IPS DF 6.9 (cell line): Measurements from ENCODE around the gene TRAPPC11.
"Not testable (repeated sequence)": the region's sequence is repeated elsewhere in the genome, so short reads cannot be mapped to it uniquely, and the experiment has no call there.

Experiments
- DNase-seq: peaks from one replicate; pipeline ENCODE4 v3.0.0-alpha.2; 2013; ENCODE audit warnings: low read depth, low spot score
- H3K27ac ChIP-seq: one replicate; pipeline ENCODE4 v1.5.1; 2013; ENCODE audit warnings: low read length, control low read depth
- H3K27me3 ChIP-seq: 2 replicates; pipeline ENCODE4 v1.6.1; 2013; ENCODE audit warnings: mild to moderate bottlenecking, low read length; ENCODE audit not compliant: control insufficient read depth, insufficient read depth
- H3K36me3 ChIP-seq: 2 replicates; pipeline ENCODE4 v1.6.1; 2013; ENCODE audit warnings: low read length; ENCODE audit not compliant: control insufficient read depth, insufficient read depth
- H3K4me1 ChIP-seq: 2 replicates; pipeline ENCODE4 v1.6.1; 2013; ENCODE audit warnings: low read length; ENCODE audit not compliant: control insufficient read depth, insufficient read depth
- H3K4me3 ChIP-seq: 2 replicates; pipeline ENCODE4 v1.5.1; 2013; ENCODE audit warnings: mild to moderate bottlenecking, low read length
- H3K9me3 ChIP-seq: 2 replicates; pipeline ENCODE4 v1.6.1; 2013; ENCODE audit warnings: low read length, inconsistent platforms; ENCODE audit not compliant: control insufficient read depth, insufficient read depth
- WGBS: extraction: QIAGEN DNeasy Blood & Tissue Kit; methylation state at CpG from one replicate; pipeline ENCODE4 v1.1.7; 2013; ENCODE audit warnings: mixed read lengths, missing lambda C conversion rate; ENCODE audit not compliant: insufficient read length, insufficient coverage; 5-methylcytosine and 5-hydroxymethylcytosine counted together

Gene TRAPPC11

GRCh38 chr4:183626168-183626567 is 32.9 kb upstream of the TRAPPC11 start:
- H3K9me3 ChIP-seq = no peaks in the 10 kb centered on the region
- no peak overlapping the region for H3K27ac ChIP-seq
- no peaks in the 10 kb centered on the region for H3K36me3 ChIP-seq
- H3K4me1 ChIP-seq = no peaks in the 10 kb centered on the region
- H3K4me3 ChIP-seq = no peak overlapping the region
- no CpG with 5 or more reads among the region's 6 CpGs for WGBS
- no peaks in the 10 kb centered on the region for H3K27me3 ChIP-seq
- no peak for DNase-seq

- not testable (repeated sequence) for H3K27ac ChIP-seq, H3K9me3 ChIP-seq, DNase-seq, H3K4me3 ChIP-seq, H3K27me3 ChIP-seq, H3K36me3 ChIP-seq, H3K4me1 ChIP-seq
- no CpG with 5 or more reads among the region's 5 CpGs for WGBS
These were observed 31.8 kb upstream of the TRAPPC11 start for GRCh38 chr4:183627286-183627685.

GRCh38 chr4:183627979-183628588 is 31.0 kb upstream of the TRAPPC11 start:
- WGBS = no CpG with 5 or more reads among the region's 12 CpGs
- Histone ChIP-seq H3K4me3 (no peak overlapping the region), H3K9me3 (no peaks in the 10 kb centered on the region), H3K4me1 (no peaks in the 10 kb centered on the region), H3K27me3 (no peaks in the 10 kb centered on the region), H3K36me3 (no peaks in the 10 kb centered on the region), H3K27ac (no peak overlapping the region)
- no peak for DNase-seq

- no peak overlapping the region for H3K4me3 ChIP-seq
- WGBS = 100% methylated on average over 3 of the region's 11 CpGs
These were observed 27.4 kb upstream of the TRAPPC11 start for GRCh38 chr4:183631577-183632198.

GRCh38 chr4:183632689-183633088 is 26.4 kb upstream of the TRAPPC11 start:
- 100% methylated on average over 1 of the region's 12 CpGs for WGBS

More at GRCh38 chr4:183631577-183632198, 27.4 kb upstream of the TRAPPC11 start:
- Histone ChIP-seq H3K4me1 (no peaks in the 10 kb centered on the region), H3K27me3 (no peaks in the 10 kb centered on the region), H3K27ac (no peak overlapping the region), H3K9me3 (no peaks in the 10 kb centered on the region), H3K36me3 (no peaks in the 10 kb centered on the region)
- no peak for DNase-seq

GRCh38 chr4:183633476-183634400 is 25.4 kb upstream of the TRAPPC11 start:
- Histone ChIP-seq H3K9me3 (no peaks in the 10 kb centered on the region), H3K27ac (no peak overlapping the region), H3K27me3 (no peaks in the 10 kb centered on the region), H3K36me3 (no peaks in the 10 kb centered on the region), H3K4me3 (no peak overlapping the region), H3K4me1 (peaks cover 1% of the 10 kb centered on the region; the same call in 1 of the 2 replicates)
- DNase-seq = no peak
- WGBS = no CpG with 5 or more reads among the region's 11 CpGs

More at GRCh38 chr4:183632689-183633088, 26.4 kb upstream of the TRAPPC11 start:
- peaks cover 1% of the 10 kb centered on the region; the same call in 1 of the 2 replicates for H3K4me1 ChIP-seq
- no peak overlapping the region for H3K4me3 ChIP-seq
- DNase-seq = no peak
- H3K36me3 ChIP-seq = no peaks in the 10 kb centered on the region
- H3K9me3 ChIP-seq = no peaks in the 10 kb centered on the region
- no peaks in the 10 kb centered on the region for H3K27me3 ChIP-seq
- H3K27ac ChIP-seq = no peak overlapping the region

- peaks cover 1% of the 10 kb centered on the region; the same call in 1 of the 2 replicates for H3K4me1 ChIP-seq
- no peak overlapping the region for H3K27ac ChIP-seq
- no peaks in the 10 kb centered on the region for H3K36me3 ChIP-seq
- H3K9me3 ChIP-seq = no peaks in the 10 kb centered on the region
- no peaks in the 10 kb centered on the region for H3K27me3 ChIP-seq
- no CpG with 5 or more reads among the region's 10 CpGs for WGBS
- H3K4me3 ChIP-seq = no peak overlapping the region
- peak; percentile 25 for DNase-seq
These were observed 23.8 kb upstream of the TRAPPC11 start for GRCh38 chr4:183635321-183635720.

- 100% methylated on average over 2 of the region's 5 CpGs for WGBS
- DNase-seq = no peak
- H3K27me3 ChIP-seq = no peaks in the 10 kb centered on the region
- no peaks in the 10 kb centered on the region for H3K36me3 ChIP-seq
- peaks cover 1% of the 10 kb centered on the region; the same call in 1 of the 2 replicates for H3K4me1 ChIP-seq
- H3K4me3 ChIP-seq = no peak overlapping the region
- H3K9me3 ChIP-seq = no peaks in the 10 kb centered on the region
- H3K27ac ChIP-seq = no peak overlapping the region
These were observed 23.4 kb upstream of the TRAPPC11 start for GRCh38 chr4:183635741-183636140.

- peaks cover 1% of the 10 kb centered on the region; the same call in 1 of the 2 replicates for H3K4me1 ChIP-seq
- DNase-seq = no peak
- no peak overlapping the region for H3K27ac ChIP-seq
- no peaks in the 10 kb centered on the region for H3K36me3 ChIP-seq
- H3K9me3 ChIP-seq = no peaks in the 10 kb centered on the region
- 100% methylated on average over 1 of the region's 8 CpGs for WGBS
- H3K4me3 ChIP-seq = no peak overlapping the region
- no peaks in the 10 kb centered on the region for H3K27me3 ChIP-seq
These were observed 22.6 kb upstream of the TRAPPC11 start for GRCh38 chr4:183636503-183636902.

- peaks cover 1% of the 10 kb centered on the region; the same call in 1 of the 2 replicates for H3K4me1 ChIP-seq
- H3K27me3 ChIP-seq = no peaks in the 10 kb centered on the region
- no peak overlapping the region for H3K4me3 ChIP-seq
- no peaks in the 10 kb centered on the region for H3K9me3 ChIP-seq
- no peak for DNase-seq
- no peak overlapping the region for H3K27ac ChIP-seq
- WGBS = no CpG with 5 or more reads among the region's 5 CpGs
- H3K36me3 ChIP-seq = no peaks in the 10 kb centered on the region
These were observed 22.2 kb upstream of the TRAPPC11 start for GRCh38 chr4:183636923-183637322.
